Urinary bladder (tissue), 4 donors: ENCODE data around the gene DDX28. TPM values are rescaled to one million over a fixed set of nuclear protein-coding genes. Genes with fewer than 3 reads are reported as not detected.
"Not testable (repeated sequence)": the region's sequence is repeated elsewhere in the genome, so short reads cannot be mapped to it uniquely, and the experiment has no call there.

Experiments
- DNase-seq: peaks from one replicate; pipeline ENCODE4 v3.0.0-alpha.2; 2015; ENCODE audit errors: extremely low spot score
- H3K27ac ChIP-seq: one replicate; pipeline ENCODE4 v1.5.1; 2013; ENCODE audit warnings: low read depth, mild to moderate bottlenecking, moderate library complexity
- H3K36me3 ChIP-seq: one replicate; pipeline ENCODE4 v1.6.1; 2013; ENCODE audit warnings: mild to moderate bottlenecking, moderate library complexity; ENCODE audit not compliant: insufficient read depth
- H3K4me1 ChIP-seq: one replicate; pipeline ENCODE4 v1.6.1; 2013; ENCODE audit warnings: mild to moderate bottlenecking, moderate library complexity; ENCODE audit not compliant: insufficient read depth
- H3K4me3 ChIP-seq: one replicate; pipeline ENCODE4 v1.5.1; 2013; ENCODE audit warnings: low read depth, low read length
- WGBS: extraction: QIAGEN DNeasy Blood & Tissue Kit; methylation state at CpG from one replicate; pipeline ENCODE4 v1.1.7; 2013; 5-methylcytosine and 5-hydroxymethylcytosine counted together
- polyA plus RNA-seq: library from polyadenylated mRNA; stranded (reverse); fragments of 200-250 nt; gene quantifications from one replicate; pipeline ENCODE4 v1.2.3, GENCODE V29; 2013
- total RNA-seq: library from RNA; depleted of rRNA; stranded (reverse); fragments of >200 nt; gene quantifications from one replicate; pipeline ENCODE4 v1.2.3, GENCODE V29; 2014
- donor health status: healthy with polysubstance abuse.
- donor health status: healthy.

DDX28 gene
- total and polyA plus RNA-seq, 2 donors, result 6.4 to 11.5 TPM

DNA sequence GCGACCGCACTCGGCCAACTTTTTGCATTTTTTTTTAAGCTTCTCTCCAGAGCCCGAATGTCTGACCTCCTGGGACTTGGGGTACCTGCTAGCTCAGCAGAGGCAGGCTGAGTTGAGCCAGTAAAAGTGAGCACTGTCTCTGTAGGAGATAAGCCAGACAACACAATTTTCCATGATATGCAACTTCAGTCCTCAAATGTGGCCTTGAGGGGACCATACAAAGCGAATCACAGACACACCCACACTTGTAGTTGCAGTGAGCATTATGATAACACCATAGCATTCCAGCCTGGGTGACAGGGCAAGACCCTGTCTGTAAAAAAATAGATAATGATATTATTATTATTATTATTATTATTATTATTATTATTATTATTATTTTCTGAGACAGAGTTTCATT, 26.4 kb downstream of the DDX28 start:
- Histone ChIP-seq H3K36me3 (no peaks in the 10 kb centered on the region), H3K4me3 (no peak overlapping the region), H3K4me1 (no peaks in the 10 kb centered on the region), H3K27ac (no peak overlapping the region)
- 92% methylated on average over 5 of the region's 5 CpGs for WGBS
- DNase-seq, result no peak

DNA sequence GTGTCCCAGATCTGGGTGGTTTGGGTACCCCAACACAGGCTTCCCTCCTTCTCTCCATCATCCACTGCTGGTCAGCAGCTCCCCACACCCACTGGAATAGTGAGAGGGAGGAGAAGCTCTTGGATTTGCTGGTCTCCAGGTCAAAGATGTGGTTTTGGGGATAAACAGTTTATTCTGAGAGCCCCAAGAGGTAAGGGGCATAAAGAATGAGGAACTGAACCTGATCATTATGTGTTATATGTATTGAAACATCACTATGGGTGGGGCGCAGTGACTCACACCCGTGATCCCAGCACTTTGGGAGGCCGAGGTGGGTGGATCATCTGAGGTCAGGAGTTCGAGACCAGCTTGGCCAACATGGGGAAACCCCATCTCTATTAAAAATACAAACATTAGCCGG, 27.6 kb downstream of the DDX28 start:
- no peaks in the 10 kb centered on the region for H3K4me1 ChIP-seq
- WGBS, result 77% methylated on average over 5 of the region's 5 CpGs
- no peak overlapping the region for H3K4me3 ChIP-seq

DNA sequence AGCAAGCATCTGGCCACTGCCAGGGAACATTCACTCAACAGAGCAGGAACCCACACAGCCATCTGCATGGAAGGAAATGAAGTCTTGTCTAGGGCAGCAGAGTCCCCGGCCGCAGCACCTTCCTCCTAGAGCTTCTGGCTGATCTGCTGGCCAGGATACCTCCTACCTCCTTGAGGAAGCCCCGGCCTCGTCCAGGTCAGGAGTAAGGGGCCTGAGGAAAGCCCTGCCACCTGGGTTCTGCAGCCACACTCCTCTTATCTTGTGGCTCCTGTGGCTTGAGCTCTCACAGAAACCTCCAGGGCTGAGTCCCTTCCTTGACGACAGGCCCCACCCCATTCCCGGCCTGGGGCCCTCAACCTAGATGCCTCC, 29.0 kb downstream of the DDX28 start:
- H3K4me3 ChIP-seq, DNase-seq, H3K4me1 ChIP-seq, H3K36me3 ChIP-seq, H3K27ac ChIP-seq: not testable (repeated sequence)
- 85% methylated on average over 6 of the region's 6 CpGs for WGBS

More for the DNA sequence above, 27.6 kb downstream of the DDX28 start:
- no peak for DNase-seq
- H3K27ac ChIP-seq, result no peak overlapping the region
- no peaks in the 10 kb centered on the region for H3K36me3 ChIP-seq

DNA sequence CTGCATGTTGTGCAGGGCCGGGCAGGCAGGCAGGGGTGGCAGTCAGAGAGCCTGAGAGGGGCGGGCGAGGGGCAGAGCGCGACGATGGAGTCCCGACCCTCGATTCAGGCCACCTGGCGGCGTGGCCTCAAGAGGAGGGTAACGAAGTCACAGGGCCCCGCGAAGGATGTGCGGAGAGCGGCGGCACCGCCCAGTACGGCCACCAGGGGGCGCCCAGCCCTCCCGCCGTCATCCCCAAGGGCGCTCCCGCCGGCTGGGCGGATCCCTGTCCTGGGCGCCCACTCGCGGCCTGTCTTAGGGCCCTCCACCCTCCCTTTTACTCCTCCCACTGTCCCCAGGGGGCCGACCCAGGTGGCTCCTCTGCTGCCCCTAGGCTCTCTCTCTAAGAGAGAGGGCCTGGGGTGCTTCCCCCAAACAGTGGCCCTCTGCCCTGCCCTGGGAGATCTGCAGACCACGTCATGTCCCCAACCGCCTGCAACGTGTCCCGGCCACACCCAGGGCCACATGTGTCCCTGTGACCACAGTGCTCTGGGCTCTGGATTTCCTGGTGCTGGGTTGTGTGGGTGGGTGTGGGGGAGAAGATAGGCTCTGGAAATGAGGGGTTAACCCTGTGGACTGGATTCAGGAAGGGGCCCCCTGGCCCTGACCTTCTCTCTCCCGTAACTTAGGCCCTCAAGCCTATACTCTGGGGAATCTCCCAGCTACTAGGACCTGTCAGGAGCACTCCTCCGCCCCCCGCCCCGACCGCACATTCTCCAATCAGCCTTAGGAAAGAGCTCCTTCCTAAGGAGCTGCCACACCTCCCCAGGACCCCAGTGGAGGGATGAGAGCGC, 29.6 kb downstream of the DDX28 start:
- DNase-seq, result no peak
- 13% methylated on average over 39 of the region's 39 CpGs for WGBS
- Histone ChIP-seq H3K4me3 (peak overlapping the region; percentile 22), H3K4me1 (no peaks in the 10 kb centered on the region), H3K36me3 (no peaks in the 10 kb centered on the region), H3K27ac (no peak overlapping the region)

DNA sequence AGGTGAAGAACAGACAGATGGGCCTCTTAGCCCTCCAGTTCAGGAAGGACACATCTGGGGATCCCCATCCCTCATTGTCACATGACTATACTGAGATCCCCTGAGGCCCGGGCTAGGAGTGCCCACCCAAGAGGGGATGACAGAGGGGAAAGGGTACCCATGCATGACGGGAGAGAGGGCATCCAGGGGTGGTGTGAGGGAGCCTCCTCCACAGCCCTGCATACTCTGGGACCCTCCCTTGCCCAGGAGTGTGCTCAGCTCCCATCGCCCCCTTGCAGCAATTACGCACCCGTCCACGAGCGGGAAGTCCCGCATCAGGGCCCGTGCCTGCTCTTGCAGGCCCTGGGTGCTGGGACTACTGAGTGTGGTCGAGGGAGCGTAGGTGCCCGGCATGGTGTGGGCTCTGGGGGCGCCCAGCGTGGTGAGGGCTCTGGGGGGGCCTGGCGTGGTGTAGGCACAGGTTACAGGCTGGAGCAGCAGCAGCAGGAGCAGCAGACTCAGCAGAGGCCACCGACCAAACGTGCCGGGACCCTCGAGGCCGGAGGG, 30.3 kb downstream of the DDX28 start:
- no peak for DNase-seq
- H3K27ac ChIP-seq, result no peak overlapping the region
- H3K4me1 ChIP-seq, result no peaks in the 10 kb centered on the region
- 78% methylated on average over 20 of the region's 20 CpGs for WGBS
- no peaks in the 10 kb centered on the region for H3K36me3 ChIP-seq
- no peak overlapping the region for H3K4me3 ChIP-seq

DNA sequence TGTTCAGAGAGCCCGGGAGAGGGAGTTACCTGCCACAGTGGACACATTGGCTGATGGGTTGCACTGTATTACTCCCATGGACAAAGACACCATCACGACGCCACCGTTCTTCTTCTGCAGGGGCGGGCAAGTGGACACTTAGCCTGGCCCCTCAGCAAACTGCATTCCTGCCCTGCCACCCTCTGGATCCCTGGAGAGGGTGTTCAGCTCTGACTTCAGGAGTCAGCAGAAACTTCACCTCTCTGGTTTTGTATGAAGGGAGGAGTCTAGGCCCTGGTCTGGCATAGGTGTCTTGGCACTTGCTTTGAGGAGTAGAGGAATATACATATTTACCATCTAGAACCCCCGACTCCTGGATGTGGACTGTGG, 33.0 kb downstream of the DDX28 start:
- DNase-seq, result no peak
- no peak overlapping the region for H3K27ac ChIP-seq
- H3K36me3 ChIP-seq, result no peaks in the 10 kb centered on the region
- no peak overlapping the region for H3K4me3 ChIP-seq
- H3K4me1 ChIP-seq, result no peaks in the 10 kb centered on the region
- WGBS, result 73% methylated on average over 6 of the region's 6 CpGs

DNA sequence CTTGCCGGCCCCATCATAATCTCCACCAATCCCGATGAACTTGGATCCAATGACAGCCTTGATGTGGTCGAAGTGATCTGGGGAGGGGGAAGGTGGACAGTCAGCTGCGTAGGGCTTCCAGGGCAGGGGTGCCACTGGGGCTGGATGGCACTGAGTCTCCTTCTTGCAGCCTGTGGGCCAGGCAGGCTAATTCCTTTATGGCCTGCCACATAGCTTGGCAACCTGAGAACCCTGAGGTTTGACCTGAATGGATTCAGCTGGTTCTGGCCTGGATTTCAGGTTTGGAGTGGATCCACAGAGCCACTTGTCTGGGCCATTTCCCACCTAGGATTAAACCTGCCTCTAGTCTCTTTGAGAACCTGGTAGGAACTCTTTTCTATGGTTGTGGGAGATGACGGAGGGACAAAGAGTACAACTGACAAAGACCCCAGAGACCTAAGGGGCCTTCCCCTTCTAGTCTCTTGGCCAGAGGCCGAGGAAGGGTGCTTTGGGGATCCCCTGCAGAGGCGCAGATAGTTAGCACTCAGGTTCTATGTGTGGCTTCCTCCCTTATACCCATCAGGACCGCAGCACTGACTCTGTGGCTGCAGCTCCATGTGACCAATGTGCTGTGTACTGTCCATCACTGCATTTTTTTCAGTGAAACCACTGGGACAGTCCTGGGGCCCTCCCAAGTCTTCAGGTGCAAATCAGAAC, 33.6 kb downstream of the DDX28 start:
- Histone ChIP-seq H3K36me3 (no peaks in the 10 kb centered on the region), H3K27ac (no peak overlapping the region), H3K4me1 (no peaks in the 10 kb centered on the region), H3K4me3 (no peak overlapping the region)
- no peak for DNase-seq
- 79% methylated on average over 8 of the region's 8 CpGs for WGBS

DNA sequence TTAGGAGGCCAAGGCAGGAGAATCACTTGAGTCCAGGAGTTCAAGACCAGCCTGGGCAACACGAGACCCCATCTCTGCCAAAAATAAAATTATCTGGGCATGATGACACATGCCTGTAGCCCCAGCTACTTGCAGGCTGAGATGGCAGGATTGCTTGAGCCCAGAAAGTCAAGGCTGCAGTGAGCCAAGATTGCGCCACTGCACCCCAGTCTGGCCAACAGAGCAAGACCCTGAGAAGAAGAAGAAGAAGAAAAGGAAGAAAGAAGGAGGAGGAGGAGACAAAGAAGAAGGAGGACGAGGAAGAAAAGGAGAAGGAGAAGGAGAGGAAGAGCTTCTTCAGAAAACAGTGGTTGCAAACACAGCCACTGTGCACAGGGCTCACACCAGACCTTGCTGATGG, 34.4 kb downstream of the DDX28 start:
- no peak overlapping the region for H3K27ac ChIP-seq

DNA sequence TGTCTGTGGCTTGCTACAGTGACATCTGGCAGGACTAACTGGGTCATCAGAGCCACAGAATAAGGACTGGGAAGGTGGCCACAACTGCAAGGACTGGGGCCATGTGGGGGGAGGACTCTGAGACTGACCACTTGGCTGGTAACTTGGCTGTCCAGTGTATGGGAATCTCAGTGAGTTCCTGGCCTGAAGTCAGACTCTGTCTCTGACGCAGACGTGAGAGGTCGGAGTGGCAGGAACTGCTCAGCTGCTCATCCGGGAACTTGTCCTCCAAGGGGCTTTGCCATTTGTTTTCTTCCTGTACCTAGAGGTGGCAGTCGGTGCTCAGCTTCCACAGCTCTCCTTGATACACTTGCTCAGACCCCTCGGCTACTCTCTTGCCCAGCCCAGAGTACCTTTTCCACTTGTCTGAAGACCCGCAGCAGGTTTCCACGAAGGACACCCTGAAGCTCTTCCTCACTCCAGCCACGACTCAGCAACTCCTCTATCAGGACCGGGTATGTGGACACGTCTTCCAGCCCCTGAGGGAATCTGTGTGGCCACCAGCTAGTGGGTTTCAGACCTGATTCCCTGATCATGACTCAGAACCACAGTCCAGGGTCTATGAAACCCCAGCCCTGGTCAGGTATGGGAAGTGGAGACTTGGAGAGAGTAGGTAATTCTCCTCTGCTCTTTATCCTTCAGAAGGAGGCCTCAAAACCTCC, 35.4 kb downstream of the DDX28 start:
- WGBS, result 69% methylated on average over 11 of the region's 11 CpGs
- no peak for DNase-seq
- no peak overlapping the region for H3K4me3 ChIP-seq
- H3K36me3 ChIP-seq, result no peaks in the 10 kb centered on the region
- H3K27ac ChIP-seq, result no peak overlapping the region
- H3K4me1 ChIP-seq, result no peaks in the 10 kb centered on the region

More for the DNA sequence above, 34.4 kb downstream of the DDX28 start:
- no peak for DNase-seq
- Histone ChIP-seq H3K4me1 (no peaks in the 10 kb centered on the region), H3K4me3 (no peak overlapping the region), H3K36me3 (no peaks in the 10 kb centered on the region)
- WGBS, result 76% methylated on average over 3 of the region's 3 CpGs

DNA sequence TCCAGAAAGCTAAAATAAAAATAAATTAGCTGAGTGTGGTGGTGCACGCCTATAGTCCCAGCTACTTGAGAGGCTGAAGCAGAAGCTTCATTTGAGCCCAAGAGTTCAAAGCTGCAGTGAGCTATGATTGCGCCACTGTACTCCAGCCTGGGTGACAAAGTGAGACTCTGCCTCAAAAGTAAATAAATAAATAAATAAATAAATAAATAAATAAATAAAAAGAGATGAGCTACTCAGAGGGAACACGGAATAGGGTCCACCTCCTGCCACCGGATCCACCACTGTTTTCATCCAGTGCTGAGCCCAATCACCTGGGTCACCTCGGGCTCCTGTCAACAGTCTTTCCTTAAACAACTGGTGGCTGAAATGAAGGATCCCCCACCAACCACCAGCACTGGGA, 36.1 kb downstream of the DDX28 start:
- DNase-seq, result no peak
- WGBS, result 86% methylated on average over 5 of the region's 5 CpGs
- Histone ChIP-seq H3K27ac (no peak overlapping the region), H3K4me1 (no peaks in the 10 kb centered on the region), H3K36me3 (no peaks in the 10 kb centered on the region), H3K4me3 (no peak overlapping the region)

DNA sequence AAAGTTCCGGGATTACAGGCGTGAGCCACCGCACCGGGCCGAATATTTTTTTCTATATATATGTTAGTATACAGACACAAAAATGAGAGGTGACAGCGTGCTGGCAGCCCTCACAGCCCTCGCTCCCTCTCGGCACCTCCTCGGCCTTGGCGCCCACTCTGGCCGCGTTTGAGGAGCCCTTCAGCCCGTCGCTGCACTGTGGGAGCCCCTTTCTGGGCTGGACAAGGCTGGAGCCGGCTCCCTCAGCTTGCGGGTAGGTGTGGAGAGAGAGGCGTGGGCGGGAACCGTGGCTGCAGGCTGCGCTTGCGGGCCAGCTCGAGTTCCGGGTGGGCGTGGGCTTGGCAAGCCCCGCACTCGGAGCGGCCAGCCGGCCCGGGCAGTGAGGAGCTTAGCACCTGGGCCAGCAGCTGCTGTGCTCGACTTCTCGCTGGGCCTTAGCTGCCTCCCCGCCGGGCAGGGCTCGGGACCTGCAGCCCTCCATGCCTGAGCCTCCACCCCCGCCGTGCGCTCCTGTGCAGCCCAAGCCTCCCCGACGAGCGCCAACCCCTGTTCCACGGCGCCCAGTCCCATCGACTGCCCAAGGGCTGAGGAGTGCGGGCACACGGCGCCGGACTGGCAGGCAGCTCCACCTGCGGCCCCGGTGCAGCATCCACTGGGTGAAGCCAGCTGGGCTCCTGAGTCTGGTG, 40.9 kb downstream of the DDX28 start:
- no peaks in the 10 kb centered on the region for H3K4me1 ChIP-seq
- no peak overlapping the region for H3K27ac ChIP-seq
- no peak for DNase-seq
- no peak overlapping the region for H3K4me3 ChIP-seq
- 95% methylated on average over 49 of the region's 49 CpGs for WGBS
- no peaks in the 10 kb centered on the region for H3K36me3 ChIP-seq

DNA sequence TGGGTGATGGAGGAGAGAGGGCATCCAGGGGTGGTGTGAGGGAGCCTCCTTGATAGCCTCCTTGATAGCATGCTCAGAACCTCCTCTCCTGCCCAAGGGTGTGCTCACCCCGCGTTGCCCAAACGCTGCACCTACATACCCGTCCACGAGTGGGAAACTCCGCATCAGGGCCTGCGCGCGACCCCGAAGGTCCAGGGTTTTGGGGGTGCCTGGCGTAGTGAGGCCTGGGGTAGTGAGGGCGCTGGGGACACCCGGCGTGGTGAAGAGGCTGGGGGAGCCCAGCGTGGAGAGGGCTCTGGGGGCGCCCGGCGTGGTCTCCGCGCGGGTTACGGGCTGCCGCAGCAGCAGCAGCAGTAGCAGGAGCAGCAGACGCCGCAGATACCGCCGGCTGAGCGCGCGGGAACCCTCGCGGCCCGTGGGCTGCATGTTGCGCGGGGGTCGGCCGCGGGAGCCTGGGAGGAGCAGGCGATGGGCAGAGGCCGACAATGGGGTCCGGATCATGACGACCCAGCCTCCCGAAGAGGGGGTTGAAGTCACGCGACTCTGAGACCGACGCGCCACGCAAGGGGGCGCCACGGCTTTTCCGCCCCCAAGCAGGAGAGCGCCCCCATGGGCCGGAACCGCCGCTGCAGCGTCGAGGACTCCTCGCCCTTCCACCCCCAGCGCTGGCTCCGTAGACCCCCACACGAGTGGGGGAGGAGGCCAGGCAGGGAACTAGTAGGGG, 42.9 kb downstream of the DDX28 start, which contains the start of gene DPEP3:
TSS of gene DPEP3 (minus strand) at position 545 of the 724 bp plus-strand sequence. CDS start at position 426, 119 bp downstream.
- no peak for DNase-seq
- 58% methylated on average over 62 of the region's 62 CpGs for WGBS
- H3K27ac ChIP-seq, result no peak within 1 kb of the TSS

More for the DNA sequence above, 42.9 kb downstream of the DDX28 start, which contains the start of gene DPEP3:
- H3K4me1 ChIP-seq, result no peaks in the 10 kb centered on the region
- no peaks in the 10 kb centered on the region for H3K36me3 ChIP-seq
- no peak within 1 kb of the TSS for H3K4me3 ChIP-seq
